Heart left ventricle (tissue), 16 donors: ENCODE measurements around the gene SUSD2. TPM values are rescaled to one million over a fixed set of nuclear protein-coding genes. Genes with fewer than 3 reads are reported as not detected.
A peak's percentile ranks its signal among the peaks of the same experiment; 100 is the strongest.
"Not testable (repeated sequence)": the region's sequence is repeated elsewhere in the genome, so short reads cannot be mapped to it uniquely, and the experiment has no call there.

Experiments used
- ATAC-seq, 4 donors: fragments of 200-7000 bp; cut with Tn5 transposase; one replicate each; pipeline ENCODE4 v1.9.1; 2020 to 2022; ENCODE audit warnings: moderate library complexity in 4 of 4, mild to moderate bottlenecking in 3 of 4, moderate number of reproducible peaks in 1 of 4
- DNase-seq, 5 donors: peaks; one replicate each; pipeline ENCODE4 v3.0.0-alpha.2; 2020
- H3K27ac ChIP-seq, 12 donors: fragments of 200-600 bp; sonication (generic) in 4 of 12; one replicate each; pipeline versions ENCODE4 v1.5.0 to v1.8.0; 2016 to 2022; ENCODE audit warnings: mild to moderate bottlenecking in 2 of 12
- H3K27me3 ChIP-seq, 9 donors: fragments of 200-600 bp; sonication (generic) in 2 of 9; one replicate each; pipeline versions ENCODE4 v1.5.1 to v1.8.0; 2016 to 2022; ENCODE audit warnings: mild to moderate bottlenecking in 3 of 9
- H3K36me3 ChIP-seq, 9 donors: fragments of 200-600 bp; sonication (generic) in 2 of 9; one replicate each; pipeline versions ENCODE4 v1.5.0 to v1.8.0; 2018 to 2022; ENCODE audit warnings: mild to moderate bottlenecking in 2 of 9
- H3K4me1 ChIP-seq, 12 donors: fragments of 200-600 bp; sonication (generic) in 4 of 12; one replicate each; pipeline versions ENCODE4 v1.5.0 to v1.8.0; 2016 to 2022; ENCODE audit warnings: mild to moderate bottlenecking in 3 of 12
- H3K4me3 ChIP-seq, 12 donors: fragments of 200-600 bp; sonication (generic) in 4 of 12; one replicate each; pipeline versions ENCODE4 v1.5.0 to v1.8.0; 2017 to 2022; ENCODE audit warnings: mild to moderate bottlenecking in 9 of 12, moderate library complexity in 4 of 12
- H3K9me3 ChIP-seq, 12 donors: fragments of 200-600 bp; sonication (generic) in 4 of 12; one replicate each; pipeline versions ENCODE4 v1.5.0 to v1.8.0; 2016 to 2022; ENCODE audit warnings: mild to moderate bottlenecking in 1 of 12
- CTCF ChIP-seq, 12 donors: fragments of 200-600 bp; sonication (generic) in 4 of 12; IDR thresholded peaks; one replicate each; pipeline versions ENCODE4 v1.5.0 to v1.8.0; 2018 to 2022; ENCODE audit warnings: antibody characterized with exemption in 12 of 12, mild to moderate bottlenecking in 5 of 12
- POLR2A ChIP-seq, 2 donors: fragments of 450-650 bp; IDR thresholded peaks; one replicate each; pipeline ENCODE4 v1.6.1; 2017; ENCODE audit warnings: antibody characterized with exemption in 2 of 2, mild to moderate bottlenecking in 2 of 2, moderate library complexity in 2 of 2
- WGBS, 4 donors: extraction: QIAGEN DNeasy Blood & Tissue Kit in 2 of 4; methylation state at CpG; one replicate each; pipeline versions ENCODE4 v1.1.5 to v1.1.7; 2013 to 2018; 5-methylcytosine and 5-hydroxymethylcytosine counted together
- intact Hi-C, 10 donors: fragments of 100-400 bp; cut with DNase I; formaldehyde crosslinking; loops; one replicate each; pipeline versions ENCODE4 v1.11.1 to v1.14.2; 2022
- polyA plus RNA-seq, 2 donors: library from polyadenylated mRNA; stranded (reverse); fragments of 200-250 nt; gene quantifications; one replicate each; pipeline ENCODE4 v1.2.3, GENCODE V29; 2013
- total RNA-seq, 9 donors: library from RNA; depleted of rRNA in 2 of 9; stranded (reverse); fragments of >200 nt in 2 of 9; fragmentation: NEBNext Ultra II Directional in 3 of 9; extraction: Animal tissue kit (Norgen Biotek cat#: 25700) in 3 of 9; gene quantifications; one replicate each; pipeline versions ENCODE4 v1.1.0 to v1.2.4, GENCODE V29; 2016 to 2023
- donor health status: ischemic (EF 13 %, LVEDD 7.1; RV severe dilation, severe dysfunction).
- donor health status: healthy with polysubstance abuse.
- donor health status: DM: no; HTN: yes; CAD: no.
- donor health status: DM: no; HTN: no; CAD: no.
- donor health status: ischemic (EF 25% LVEDD 6.9; RV normal size, moderate dysfunction).
- donor health status: ischemic (EF 25% LVEDD 5.7; RV mildly dilated, moderate dysfunction).
- donor health status: healthy.
- donor health status: DM: yes; HTN: yes; CAD: no.
- donor health status: ischemic (EF 35%, LVEDD 5.7; RV mildly dilated, moderate dysfunction).
- donor health status: nonischemic (EF 11% LVEDD 7.7; RV severe dilation, severe dysfunction).
- donor health status: DM: yes; HTN: yes; CAD: no.
- donor health status: PGD.
- donor health status: ischemic (EF 29% LVEDD 5.4; RV normal size, mild dysfunction).
- donor health status: nonischemic (EF 23%, LVEDD 6.1; RV moderate dilation, normal function).

SUSD2 gene
- total and polyA plus RNA-seq, 11 donors = 1.5 to 12.6 (median 2.7) TPM

GRCh38 chr22:24209687-24210086, 28.4 kb downstream of the SUSD2 start:
- H3K27ac ChIP-seq = no peak overlapping the region
- WGBS, 4 donors = 72 to 87% (median 85%) methylated on average over 4 of the region's 4 CpGs
- intact Hi-C loops = loop anchor here in 4 of 10 donors (1.0 to 5.0 kb wide), 4 partner anchors 10 to 38 kb away; partner anchors contain the start of gene GGT5 (in 1 of the 4)
- no peak overlapping the region for H3K4me3 ChIP-seq
- no peak for TF ChIP-seq CTCF (IDR thresholded peaks at IDR 0.05)
- TF ChIP-seq POLR2A (IDR thresholded peaks at IDR 0.05) = no peak
- ATAC-seq = no peak
- no peaks in the 10 kb centered on the region for H3K36me3 ChIP-seq
- H3K27me3 ChIP-seq = no peaks in the 10 kb centered on the region
- DNase-seq = no peak
- H3K4me1 ChIP-seq = peaks cover 8 to 48% (median 23%) of the 10 kb centered on the region in 12 donors
- peaks cover 0 to 4% (median 0%) of the 10 kb centered on the region in 12 donors for H3K9me3 ChIP-seq

GRCh38 chr22:24210409-24210808, 29.1 kb downstream of the SUSD2 start:
- H3K36me3 ChIP-seq, H3K4me3 ChIP-seq, H3K27me3 ChIP-seq, H3K9me3 ChIP-seq, DNase-seq, ATAC-seq, H3K27ac ChIP-seq: not testable (repeated sequence)
- 92 to 98% (median 94%) methylated on average over 11 of the region's 11 CpGs for WGBS, 4 donors
- H3K4me1 ChIP-seq = peaks cover 8 to 42% (median 23%) of the 10 kb centered on the region in 12 donors
- intact Hi-C loops = loop anchor here in 1 of 10 donors (1.0 kb wide), 1 partner anchor 9 kb away; no protein-coding TSS in a partner anchor

GRCh38 chr22:24211716-24212115, 30.4 kb downstream of the SUSD2 start:
- H3K36me3 ChIP-seq, H3K27ac ChIP-seq, H3K4me3 ChIP-seq, intact Hi-C loops, H3K27me3 ChIP-seq, H3K9me3 ChIP-seq, DNase-seq, ATAC-seq: not testable (repeated sequence)
- 90 to 95% (median 93%) methylated on average over 5 of the region's 6 CpGs for WGBS, 4 donors
- H3K4me1 ChIP-seq = peaks cover 8 to 29% (median 18%) of the 10 kb centered on the region in 12 donors

- H3K36me3 ChIP-seq, H3K9me3 ChIP-seq, H3K27me3 ChIP-seq, intact Hi-C loops, DNase-seq, H3K4me3 ChIP-seq, ATAC-seq, H3K27ac ChIP-seq: not testable (repeated sequence)
- H3K4me1 ChIP-seq = peaks cover 0 to 17% (median 8%) of the 10 kb centered on the region in 12 donors
- 94 to 97% (median 97%) methylated on average over 9 of the region's 9 CpGs for WGBS, 4 donors
Observed at GRCh38 chr22:24213111-24213510, 31.8 kb downstream of the SUSD2 start.

GRCh38 chr22:24214467-24215285, 33.4 kb downstream of the SUSD2 start:
- Histone ChIP-seq H3K27ac (no peak overlapping the region), H3K4me3 (no peak overlapping the region), H3K9me3 (no peaks in the 10 kb centered on the region), H3K4me1 (peaks cover 0 to under 1% (median 0%) of the 10 kb centered on the region in 12 donors), H3K27me3 (no peaks in the 10 kb centered on the region), H3K36me3 (peaks cover 0 to 14% (median 3%) of the 10 kb centered on the region in 9 donors)
- TF ChIP-seq CTCF (IDR thresholded peaks at IDR 0.05) (no peak), POLR2A (IDR thresholded peaks at IDR 0.05) (no peak)
- intact Hi-C loops = no loop called here
- 82 to 86% (median 83%) methylated on average over 8 to 12 of the region's 12 CpGs for WGBS, 4 donors
- DNase-seq (no peak), ATAC-seq (peak in 2 of 4 donors; percentile 28 to 57)
